Activated CD8-positive, alpha-beta memory T cell treated with anti-CD3 and anti-CD28 coated beads for 24 hours (primary cell): ENCODE measurements around the gene ME1.
"Not testable (repeated sequence)": the region's sequence is repeated elsewhere in the genome, so short reads cannot be mapped to it uniquely, and the experiment has no call there.

ENCODE experiments used
- DNase-seq: peaks from one replicate; pipeline ENCODE4 v3.0.0-alpha.2; 2020

The ME1 gene

DNA sequence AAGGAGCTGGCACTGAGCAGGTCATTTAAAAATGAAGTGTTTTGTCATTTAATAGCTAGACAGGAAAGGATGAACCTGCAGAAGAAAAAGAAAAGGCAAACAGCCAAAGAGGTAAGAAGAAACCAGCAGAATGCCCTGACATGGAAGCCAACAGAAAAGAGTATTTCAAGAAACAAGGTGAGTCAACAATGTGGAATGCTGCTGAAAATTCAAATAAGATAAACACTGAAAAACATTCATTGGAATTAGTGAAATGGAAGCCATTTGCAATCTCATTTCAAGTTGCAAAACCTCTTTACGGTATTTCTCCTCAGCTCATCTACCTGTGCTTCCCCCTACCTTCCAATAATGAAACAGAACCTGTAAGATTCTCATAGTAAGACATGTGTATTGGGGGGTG lies 178.1 kb downstream of the ME1 start:
- no peak for DNase-seq

- DNase-seq = no peak
Measured at GRCh38 chr6:83250235-83250634, 180.6 kb downstream of the ME1 start.

GRCh38 chr6:83247471-83247870 lies 183.4 kb downstream of the ME1 start:
- DNase-seq = no peak

GRCh38 chr6:83231146-83231545 lies 199.7 kb downstream of the ME1 start:
- DNase-seq = no peak

- DNase-seq = no peak
Measured at GRCh38 chr6:83226517-83226916, 204.3 kb downstream of the ME1 start.

- no peak for DNase-seq
Measured at GRCh38 chr6:83221889-83222479, 208.9 kb downstream of the ME1 start.

GRCh38 chr6:83221276-83221675 lies 209.6 kb downstream of the ME1 start:
- DNase-seq = no peak

DNA sequence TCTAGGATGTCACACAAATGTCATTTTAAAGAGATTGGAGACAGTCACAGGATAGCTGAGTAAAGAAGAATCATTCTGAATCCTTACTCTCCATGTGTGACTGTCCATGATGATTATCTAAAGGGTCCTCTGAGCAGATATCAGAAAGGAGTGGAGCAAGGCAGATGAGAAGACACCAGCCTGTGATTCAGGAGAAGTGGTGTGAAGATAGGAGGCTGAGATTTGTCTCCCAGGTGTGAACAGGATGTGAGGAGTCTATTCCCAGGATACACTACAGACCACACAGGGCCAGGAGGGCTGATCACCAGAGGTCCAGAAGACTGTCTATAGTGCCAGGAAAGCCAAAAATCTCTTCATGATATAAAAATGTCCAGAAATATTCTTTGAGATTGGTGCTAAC lies 210.7 kb downstream of the ME1 start:
- no peak for DNase-seq

GRCh38 chr6:83218646-83219045 lies 212.2 kb downstream of the ME1 start:
- DNase-seq = no peak

GRCh38 chr6:83216806-83217205 lies 214.0 kb downstream of the ME1 start:
- DNase-seq = no peak

- peak; percentile 66 for DNase-seq
Measured at GRCh38 chr6:83215131-83216047, 215.5 kb downstream of the ME1 start.

- DNase-seq = no peak
Measured at GRCh38 chr6:83202031-83202430, 228.8 kb downstream of the ME1 start.

GRCh38 chr6:83199863-83200225 lies 231.0 kb downstream of the ME1 start:
- DNase-seq = no peak

DNA sequence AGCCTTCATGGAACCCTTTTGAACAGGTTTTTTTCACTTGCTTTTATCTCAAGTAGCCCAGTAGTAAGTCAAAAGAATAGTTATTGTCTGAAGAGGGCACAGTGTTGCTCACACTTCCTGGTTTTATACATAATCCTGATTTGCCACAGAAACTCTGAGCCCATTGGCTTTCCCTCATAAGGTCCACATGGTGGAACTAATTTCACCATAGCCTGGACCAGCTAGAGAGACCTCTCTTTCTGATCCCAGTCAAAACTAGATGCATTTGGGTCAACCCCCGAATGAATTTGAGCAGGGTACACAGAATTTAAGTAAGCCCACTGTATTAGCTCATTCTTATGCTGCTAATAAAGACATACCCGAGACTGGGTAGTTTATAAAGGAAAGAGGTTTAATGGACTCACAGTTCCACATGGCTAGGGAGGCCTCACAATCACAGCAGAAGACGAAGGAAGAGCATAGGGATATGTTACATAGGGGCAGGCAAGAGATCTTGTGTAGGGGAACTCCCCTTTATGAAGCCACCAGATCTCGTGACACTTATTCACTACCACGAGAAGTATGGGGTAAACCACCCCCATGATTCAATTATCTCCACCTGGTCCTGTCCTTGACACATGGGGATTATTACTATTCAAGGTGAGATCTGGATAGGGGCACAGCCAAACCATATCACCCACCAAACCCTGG lies 231.5 kb downstream of the ME1 start:
- no peak for DNase-seq

DNA sequence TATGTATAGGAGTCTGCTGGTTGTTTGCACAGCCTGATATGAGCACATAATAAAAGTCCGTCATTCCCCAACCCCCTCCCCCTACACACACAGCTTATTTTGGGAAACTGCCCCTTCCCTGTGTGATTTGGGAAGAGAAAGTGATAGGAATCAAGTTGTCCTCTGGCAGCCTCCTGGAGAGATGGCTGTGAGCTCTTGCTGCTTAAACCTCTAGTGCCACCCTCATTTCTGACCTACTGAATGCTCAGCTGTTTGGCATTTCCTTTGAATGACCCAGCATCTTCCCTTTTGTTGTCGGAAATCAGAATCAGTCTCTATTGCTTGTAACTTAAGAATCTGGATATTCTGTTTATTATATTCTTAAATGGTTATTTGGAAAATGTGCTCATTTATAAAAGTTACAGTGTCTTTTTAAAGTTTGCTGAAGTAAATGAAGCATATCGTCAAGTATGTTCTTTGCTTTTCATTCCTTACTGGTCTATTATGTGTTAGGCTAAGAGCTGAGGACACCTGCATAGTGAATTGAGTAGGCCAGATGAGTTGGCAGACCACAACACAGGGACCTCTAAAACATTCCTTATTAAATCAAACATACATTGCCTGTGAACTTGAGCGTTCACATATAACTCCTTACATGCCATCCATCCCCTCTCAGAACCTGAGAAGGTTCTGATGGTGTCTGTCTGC lies 232.2 kb downstream of the ME1 start:
- DNase-seq = no peak

- DNase-seq = peak; percentile 66
Measured at GRCh38 chr6:83193747-83194566, 236.9 kb downstream of the ME1 start.

DNA sequence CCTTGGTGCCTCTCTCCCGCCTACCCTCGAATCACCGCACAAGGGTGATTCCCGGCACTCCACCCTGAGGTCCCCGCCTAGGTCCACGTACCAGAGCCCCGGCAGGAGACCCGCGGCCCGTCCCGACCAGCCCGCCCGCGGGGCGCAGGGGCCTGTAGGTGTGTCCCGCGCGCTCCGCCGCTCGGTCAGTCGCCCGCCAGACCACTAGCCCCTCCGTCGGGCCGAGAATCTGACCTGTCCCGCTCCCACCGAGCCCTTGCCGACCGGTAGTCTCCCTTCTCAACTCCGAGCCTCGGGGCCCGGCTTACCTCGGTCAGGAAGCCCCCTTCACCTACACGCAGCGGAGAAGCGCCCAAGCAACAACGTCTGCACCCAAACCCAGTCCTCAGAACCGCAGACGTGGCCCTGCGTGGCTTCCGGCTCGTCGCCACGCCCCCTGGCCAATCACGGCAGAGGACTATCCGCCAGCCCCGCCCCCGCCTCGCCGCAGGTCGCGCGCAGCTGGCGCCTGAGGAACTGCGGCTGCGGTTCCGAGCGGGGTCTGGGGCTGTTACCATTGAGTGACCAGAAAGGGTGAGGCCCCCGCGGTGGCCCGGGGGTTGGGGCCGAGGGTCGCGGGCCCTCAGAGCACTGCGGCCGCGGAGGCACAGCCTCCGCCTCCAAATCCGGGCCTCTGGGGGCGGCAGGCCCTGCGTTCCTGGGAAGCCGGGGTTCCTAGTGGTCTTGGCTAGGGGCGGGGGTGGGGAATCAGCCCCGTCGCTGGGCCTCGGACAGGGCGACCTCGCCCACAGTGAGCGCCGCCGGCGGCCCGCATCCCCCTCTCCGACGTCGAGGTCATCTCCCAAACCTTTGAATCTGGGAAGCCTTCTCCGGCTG lies 237.7 kb downstream of the ME1 start, which contains the start of the genes PGM3 and RWDD2A:
Gene PGM3, minus strand, starts transcription at position 395 of the 876 bp plus-strand sequence. CDS start 2,253 bp downstream, outside the sequence.
Gene RWDD2A, plus strand, starts transcription at position 487 of the 876 bp plus-strand sequence. CDS start 1,095 bp downstream, outside the sequence.
- peak; percentile 94 for DNase-seq

DNA sequence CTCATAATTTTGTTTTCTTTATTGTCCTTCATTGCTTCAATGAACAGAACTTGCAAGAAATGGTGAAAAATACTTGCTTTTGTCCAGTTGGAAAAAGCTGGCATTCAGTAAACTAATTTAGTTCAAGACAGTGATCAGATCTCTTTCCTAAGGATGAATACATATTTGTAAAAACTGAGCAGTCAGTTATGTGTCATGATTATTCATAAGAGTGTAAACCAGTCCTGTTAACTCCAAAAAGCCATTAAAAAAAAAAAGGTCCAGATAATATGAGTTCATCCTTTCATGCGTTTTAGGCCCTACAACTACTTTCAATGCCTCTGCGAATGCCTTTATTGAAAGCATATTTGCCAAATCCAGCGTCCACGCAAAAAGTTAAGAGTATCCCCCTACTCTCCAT lies 238.4 kb downstream of the ME1 start:
- DNase-seq = no peak

GRCh38 chr6:83191974-83192373 lies 238.9 kb downstream of the ME1 start:
- DNase-seq = not testable (repeated sequence)

- no peak for DNase-seq
Measured at GRCh38 chr6:83190626-83191025, 240.2 kb downstream of the ME1 start.

DNA sequence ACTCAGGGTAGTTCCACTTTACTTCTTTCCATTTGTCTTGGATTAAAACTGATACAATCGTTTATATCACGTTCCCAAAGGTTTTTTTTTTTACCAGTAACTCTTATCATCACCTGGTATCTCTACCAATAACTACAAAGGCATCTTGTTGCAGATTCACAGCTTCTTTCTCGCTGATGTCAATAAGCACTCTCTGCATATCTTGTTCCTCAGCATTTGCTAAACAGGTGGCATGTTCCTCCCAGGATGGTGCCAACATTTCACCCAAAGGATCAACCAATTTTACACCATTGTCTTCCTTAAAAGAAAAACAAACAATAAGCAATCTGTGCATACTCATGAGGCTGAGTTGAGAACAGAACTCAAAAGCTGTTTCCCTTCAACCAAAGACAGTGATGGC lies 242.3 kb downstream of the ME1 start:
- DNase-seq = no peak
